Body of pancreas (tissue), 4 donors: ENCODE data around the gene FASTKD1.

ENCODE experiments used
- POLR2A ChIP-seq, 3 donors: fragments of 450-650 bp; IDR thresholded peaks; one replicate each; pipeline ENCODE4 v1.6.1; 2016; ENCODE audit warnings: antibody characterized with exemption in 3 of 3, mild to moderate bottlenecking in 2 of 3
- TF ChIP-seq, protein P1 (sequence below), 7 experiments: fragments of 450-650 bp in 4 of 7; fragments of 200-600 bp in 3 of 7; sonication (generic) in 3 of 7; IDR thresholded peaks; one replicate each; pipeline ENCODE4 v1.5.1; 2016 to 2019; ENCODE audit warnings: antibody characterized with exemption in 7 of 7

DNA sequence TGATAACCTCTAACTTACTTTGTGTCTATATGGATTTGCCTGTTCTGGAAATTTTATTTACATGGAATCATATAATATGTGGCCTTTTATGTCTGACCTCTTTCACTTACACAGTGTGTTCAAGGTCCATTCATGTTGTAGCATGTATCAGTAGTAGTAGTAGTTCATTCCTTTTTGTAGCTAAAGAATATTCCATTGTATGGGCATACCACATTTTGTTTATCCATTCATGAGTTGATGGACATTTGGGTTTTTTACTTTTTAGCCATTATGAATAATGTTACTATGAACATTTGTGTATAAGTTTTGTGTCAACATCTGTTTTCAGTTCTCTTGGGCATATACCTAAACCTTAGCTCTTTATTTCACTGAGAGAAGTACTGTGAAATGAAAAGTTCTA lies 82.8 kb downstream of the FASTKD1 start:
- no peak for TF ChIP-seq POLR2A (IDR thresholded peaks at IDR 0.05)
- TF ChIP-seq, protein P1, sequence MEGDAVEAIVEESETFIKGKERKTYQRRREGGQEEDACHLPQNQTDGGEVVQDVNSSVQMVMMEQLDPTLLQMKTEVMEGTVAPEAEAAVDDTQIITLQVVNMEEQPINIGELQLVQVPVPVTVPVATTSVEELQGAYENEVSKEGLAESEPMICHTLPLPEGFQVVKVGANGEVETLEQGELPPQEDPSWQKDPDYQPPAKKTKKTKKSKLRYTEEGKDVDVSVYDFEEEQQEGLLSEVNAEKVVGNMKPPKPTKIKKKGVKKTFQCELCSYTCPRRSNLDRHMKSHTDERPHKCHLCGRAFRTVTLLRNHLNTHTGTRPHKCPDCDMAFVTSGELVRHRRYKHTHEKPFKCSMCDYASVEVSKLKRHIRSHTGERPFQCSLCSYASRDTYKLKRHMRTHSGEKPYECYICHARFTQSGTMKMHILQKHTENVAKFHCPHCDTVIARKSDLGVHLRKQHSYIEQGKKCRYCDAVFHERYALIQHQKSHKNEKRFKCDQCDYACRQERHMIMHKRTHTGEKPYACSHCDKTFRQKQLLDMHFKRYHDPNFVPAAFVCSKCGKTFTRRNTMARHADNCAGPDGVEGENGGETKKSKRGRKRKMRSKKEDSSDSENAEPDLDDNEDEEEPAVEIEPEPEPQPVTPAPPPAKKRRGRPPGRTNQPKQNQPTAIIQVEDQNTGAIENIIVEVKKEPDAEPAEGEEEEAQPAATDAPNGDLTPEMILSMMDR (IDR thresholded peaks at IDR 0.05) = no peak
